ENCODE results near the gene ZNF618.

ZNF618 gene

GRCh38 chr9:114099669-114100270 is 223.7 kb downstream of the ZNF618 start:
- no peak for DNase-seq (ENCODE audit: low read depth)

GRCh38 chr9:114100536-114100935 is 224.4 kb downstream of the ZNF618 start:
- DNase-seq (ENCODE audit: low read depth), result no peak

DNA sequence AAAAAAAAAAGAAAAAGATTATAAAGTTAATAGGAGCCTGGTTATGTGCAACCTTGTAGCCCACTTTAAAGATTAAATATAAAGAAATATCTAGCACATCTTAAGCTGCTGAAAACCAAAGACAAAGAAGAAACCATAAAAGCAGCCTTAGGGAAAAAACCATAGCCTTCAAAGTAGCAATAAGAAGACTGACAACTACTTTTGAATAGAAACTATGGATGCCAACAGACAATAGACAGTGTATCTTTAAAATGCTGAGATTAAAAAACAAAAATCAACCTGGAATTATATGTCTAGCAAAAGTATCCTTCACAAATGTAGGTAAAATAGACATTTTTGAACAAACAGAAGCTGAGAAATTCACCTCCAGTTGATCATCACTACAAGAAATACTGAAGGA is 226.4 kb downstream of the ZNF618 start:
- no peak for DNase-seq (ENCODE audit: low read depth)

GRCh38 chr9:114105236-114105635 is 229.1 kb downstream of the ZNF618 start:
- DNase-seq (ENCODE audit: low read depth), result no peak
